Measurements from ENCODE around the gene TMEM192.
"Not testable (repeated sequence)": the region's sequence is repeated elsewhere in the genome, so short reads cannot be mapped to it uniquely, and the experiment has no call there.

TMEM192 gene

GRCh38 chr4:165112368-165113121, at the start of gene TMEM192:
TMEM192 (minus strand) TSS chr4:165112860; CDS start chr4:165112773, 87 bp downstream.
- DNase-seq: peak; percentile 98

- no peak for DNase-seq
Observed at GRCh38 chr4:165158762-165159161, 46.1 kb upstream of the TMEM192 start.

GRCh38 chr4:165156906-165157305, 44.2 kb upstream of the TMEM192 start:
- no peak for DNase-seq

GRCh38 chr4:165154482-165154881, 41.8 kb upstream of the TMEM192 start:
- DNase-seq: no peak

GRCh38 chr4:165152527-165152926, 39.9 kb upstream of the TMEM192 start:
- DNase-seq: no peak

GRCh38 chr4:165151734-165152133, 39.1 kb upstream of the TMEM192 start:
- DNase-seq: no peak

GRCh38 chr4:165150545-165150944, 37.9 kb upstream of the TMEM192 start:
- DNase-seq: no peak

GRCh38 chr4:165138843-165139242, 26.2 kb upstream of the TMEM192 start:
- DNase-seq: no peak

GRCh38 chr4:165137205-165137604, 24.5 kb upstream of the TMEM192 start:
- DNase-seq: no peak

- DNase-seq: no peak
Observed at GRCh38 chr4:165136529-165136928, 23.9 kb upstream of the TMEM192 start.

GRCh38 chr4:165133150-165133549, 20.5 kb upstream of the TMEM192 start:
- no peak for DNase-seq

GRCh38 chr4:165131247-165131832, 18.7 kb upstream of the TMEM192 start:
- peak; percentile 81 for DNase-seq

- no peak for DNase-seq
Observed at GRCh38 chr4:165129924-165130323, 17.3 kb upstream of the TMEM192 start.

GRCh38 chr4:165125869-165126499, 13.3 kb upstream of the TMEM192 start:
- DNase-seq: not testable (repeated sequence)

GRCh38 chr4:165124488-165124887, 11.8 kb upstream of the TMEM192 start:
- no peak for DNase-seq

- DNase-seq: no peak
Observed at GRCh38 chr4:165118256-165118909, 5.7 kb upstream of the TMEM192 start.

- DNase-seq: no peak
Observed at GRCh38 chr4:165115301-165115700, 2.6 kb upstream of the TMEM192 start.

- DNase-seq: no peak
Observed at GRCh38 chr4:165111906-165112367, 723 bp downstream of the TMEM192 start.

GRCh38 chr4:165106518-165106917, 6.1 kb downstream of the TMEM192 start:
- DNase-seq: no peak

GRCh38 chr4:165101641-165102040, 11.0 kb downstream of the TMEM192 start:
- peak; percentile 59 for DNase-seq

GRCh38 chr4:165096776-165097175, 15.9 kb downstream of the TMEM192 start:
- no peak for DNase-seq

- peak; percentile 85 for DNase-seq
Observed at GRCh38 chr4:165095291-165095690, 17.4 kb downstream of the TMEM192 start.

GRCh38 chr4:165094873-165095272, 17.8 kb downstream of the TMEM192 start:
- DNase-seq: no peak
